PFSK-1 (cell line): ENCODE measurements around the gene BATF3.

Source experiments
- POLR2AphosphoS5 ChIP-seq: IDR thresholded peaks from 2 replicates; pipeline ENCODE4 v1.6.1; 2012; ENCODE audit warnings: low read depth, mild to moderate bottlenecking, control low read depth, low read length, moderate library complexity
- TAF1 ChIP-seq: IDR thresholded peaks from 2 replicates; pipeline ENCODE4 v1.6.1; 2012; ENCODE audit warnings: low read length, control low read depth, borderline replicate concordance; ENCODE audit not compliant: insufficient read depth
- TF ChIP-seq, protein P1 (sequence below), 2 experiments: IDR thresholded peaks; 2 replicates each; pipeline versions ENCODE4 v1.6.1 to v1.8.0; 2011 to 2012; ENCODE audit warnings: low read depth in 2 of 2, low read length in 2 of 2, control low read depth in 1 of 2, inconsistent platforms in 1 of 2, mild to moderate bottlenecking in 1 of 2, moderate library complexity in 1 of 2; ENCODE audit not compliant: insufficient read depth in 1 of 2

DNA sequence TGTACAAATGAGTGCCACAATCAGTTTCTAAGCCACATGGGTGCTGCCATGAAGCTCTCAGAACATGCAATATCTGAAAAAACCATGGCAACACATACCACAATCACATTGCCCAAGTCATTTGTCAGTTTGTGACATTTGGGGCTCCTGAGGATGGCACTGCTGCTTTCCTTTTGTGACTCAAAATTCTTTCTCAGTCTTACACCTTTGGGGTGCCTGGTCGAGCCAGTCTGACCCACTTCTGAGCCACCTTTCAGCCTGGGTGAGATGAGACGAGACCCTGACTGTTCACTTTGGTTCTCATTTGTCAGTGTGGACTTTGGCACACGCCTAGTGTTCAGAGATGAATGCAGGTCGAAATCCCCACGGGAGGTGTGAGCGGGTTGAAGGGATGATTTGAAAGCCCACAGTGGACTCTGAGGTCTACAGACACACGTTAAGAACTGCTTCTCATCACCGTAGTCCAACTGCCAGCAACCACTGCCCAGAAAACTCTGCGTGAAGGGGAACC, 8.0 kb downstream of the BATF3 start:
- TF ChIP-seq POLR2AphosphoS5 (no peak), TAF1 (no peak)
- TF ChIP-seq, protein P1, sequence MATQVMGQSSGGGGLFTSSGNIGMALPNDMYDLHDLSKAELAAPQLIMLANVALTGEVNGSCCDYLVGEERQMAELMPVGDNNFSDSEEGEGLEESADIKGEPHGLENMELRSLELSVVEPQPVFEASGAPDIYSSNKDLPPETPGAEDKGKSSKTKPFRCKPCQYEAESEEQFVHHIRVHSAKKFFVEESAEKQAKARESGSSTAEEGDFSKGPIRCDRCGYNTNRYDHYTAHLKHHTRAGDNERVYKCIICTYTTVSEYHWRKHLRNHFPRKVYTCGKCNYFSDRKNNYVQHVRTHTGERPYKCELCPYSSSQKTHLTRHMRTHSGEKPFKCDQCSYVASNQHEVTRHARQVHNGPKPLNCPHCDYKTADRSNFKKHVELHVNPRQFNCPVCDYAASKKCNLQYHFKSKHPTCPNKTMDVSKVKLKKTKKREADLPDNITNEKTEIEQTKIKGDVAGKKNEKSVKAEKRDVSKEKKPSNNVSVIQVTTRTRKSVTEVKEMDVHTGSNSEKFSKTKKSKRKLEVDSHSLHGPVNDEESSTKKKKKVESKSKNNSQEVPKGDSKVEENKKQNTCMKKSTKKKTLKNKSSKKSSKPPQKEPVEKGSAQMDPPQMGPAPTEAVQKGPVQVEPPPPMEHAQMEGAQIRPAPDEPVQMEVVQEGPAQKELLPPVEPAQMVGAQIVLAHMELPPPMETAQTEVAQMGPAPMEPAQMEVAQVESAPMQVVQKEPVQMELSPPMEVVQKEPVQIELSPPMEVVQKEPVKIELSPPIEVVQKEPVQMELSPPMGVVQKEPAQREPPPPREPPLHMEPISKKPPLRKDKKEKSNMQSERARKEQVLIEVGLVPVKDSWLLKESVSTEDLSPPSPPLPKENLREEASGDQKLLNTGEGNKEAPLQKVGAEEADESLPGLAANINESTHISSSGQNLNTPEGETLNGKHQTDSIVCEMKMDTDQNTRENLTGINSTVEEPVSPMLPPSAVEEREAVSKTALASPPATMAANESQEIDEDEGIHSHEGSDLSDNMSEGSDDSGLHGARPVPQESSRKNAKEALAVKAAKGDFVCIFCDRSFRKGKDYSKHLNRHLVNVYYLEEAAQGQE (IDR thresholded peaks at IDR 0.05; ENCODE audit: insufficient read depth in 1 of 2, low read depth in 2 of 2, low read length in 2 of 2): no peak
